Thyroid gland (tissue), 4 donors: ENCODE data around the gene CTSV. TPM values are rescaled to one million over a fixed set of nuclear protein-coding genes. Genes with fewer than 3 reads are reported as not detected.
"Not testable (repeated sequence)": the region's sequence is repeated elsewhere in the genome, so short reads cannot be mapped to it uniquely, and the experiment has no call there.

Source experiments
- DNase-seq, 2 donors: peaks; one replicate each; pipeline ENCODE4 v3.0.0-alpha.2; 2019
- H3K27ac ChIP-seq, 3 donors: fragments of 200-600 bp; sonication (generic); 1 replicate in 2 of 3; 2 replicates in 1 of 3; pipeline ENCODE4 v1.5.1; 2016 to 2019; ENCODE audit warnings: mild to moderate bottlenecking in 1 of 3, moderate library complexity in 1 of 3
- H3K27me3 ChIP-seq: fragments of 200-600 bp; sonication (generic); one replicate; pipeline ENCODE4 v1.5.1; 2019
- H3K36me3 ChIP-seq, 2 donors: fragments of 200-600 bp; sonication (generic); one replicate each; pipeline ENCODE4 v1.5.1; 2016 to 2019
- H3K4me1 ChIP-seq, 2 donors: fragments of 200-600 bp; sonication (generic); one replicate each; pipeline ENCODE4 v1.5.1; 2017 to 2019
- H3K4me3 ChIP-seq, 3 donors: fragments of 200-600 bp; sonication (generic); replicated peaks in 1 of 3; 1 replicate in 2 of 3; 2 replicates in 1 of 3; pipeline ENCODE4 v1.5.1; 2016; ENCODE audit warnings: mild to moderate bottlenecking in 1 of 3
- H3K9me3 ChIP-seq: fragments of 200-600 bp; sonication (generic); one replicate; pipeline ENCODE4 v1.5.1; 2017
- POLR2A ChIP-seq, 2 donors: fragments of 450-650 bp; IDR thresholded peaks; one replicate each; pipeline ENCODE4 v1.6.1; 2017; ENCODE audit warnings: antibody characterized with exemption in 2 of 2, mild to moderate bottlenecking in 2 of 2, moderate library complexity in 1 of 2
- whole genome bisulfite sequencing, 2 donors: methylation state at CpG; one replicate each; pipeline ENCODE4 v1.1.5; 2017; 5-methylcytosine and 5-hydroxymethylcytosine counted together
- intact Hi-C: fragments of 100-400 bp; cut with DNase I; formaldehyde crosslinking; loops from one replicate; pipeline ENCODE4 v1.15.1; 2023
- total RNA-seq, 4 donors: library from RNA; depleted of rRNA; stranded (reverse); fragments of >200 nt; gene quantifications; one replicate each; pipeline ENCODE4 v1.2.3, GENCODE V29; 2016
- TF ChIP-seq, protein P1 (sequence below), 6 experiments: fragments of 200-600 bp in 3 of 6; fragments of 450-650 bp in 3 of 6; sonication (generic) in 3 of 6; IDR thresholded peaks; one replicate each; pipeline ENCODE4 v1.5.1; 2016 to 2019; ENCODE audit warnings: antibody characterized with exemption in 6 of 6, mild to moderate bottlenecking in 2 of 6, inconsistent platforms in 1 of 6, moderate library complexity in 1 of 6

CTSV gene
- total RNA-seq, 4 donors from 2014 or later, result 0.89 to 6.3 (median 2.2) TPM

DNA sequence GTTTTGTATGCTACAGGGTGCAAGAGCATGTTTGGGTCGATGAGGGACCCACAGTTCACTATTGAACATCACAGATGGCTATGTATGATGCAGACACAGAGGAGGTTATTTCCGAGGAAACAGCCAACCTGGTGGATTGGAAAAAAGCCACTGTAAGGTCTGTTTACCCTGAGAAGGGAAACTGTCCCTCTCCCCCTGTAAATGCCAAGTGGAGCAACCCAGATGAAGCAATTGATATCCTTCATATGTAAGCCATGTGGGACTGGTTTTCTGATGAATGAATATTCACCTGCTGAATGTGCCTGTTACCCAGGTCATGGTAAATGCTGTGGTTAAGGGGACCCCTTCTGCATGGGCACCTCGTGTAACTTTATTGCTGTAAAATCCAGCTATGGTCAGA lies 14.8 kb upstream of the CTSV start:
- TF ChIP-seq POLR2A (IDR thresholded peaks at IDR 0.05), result no peak
- TF ChIP-seq, protein P1, sequence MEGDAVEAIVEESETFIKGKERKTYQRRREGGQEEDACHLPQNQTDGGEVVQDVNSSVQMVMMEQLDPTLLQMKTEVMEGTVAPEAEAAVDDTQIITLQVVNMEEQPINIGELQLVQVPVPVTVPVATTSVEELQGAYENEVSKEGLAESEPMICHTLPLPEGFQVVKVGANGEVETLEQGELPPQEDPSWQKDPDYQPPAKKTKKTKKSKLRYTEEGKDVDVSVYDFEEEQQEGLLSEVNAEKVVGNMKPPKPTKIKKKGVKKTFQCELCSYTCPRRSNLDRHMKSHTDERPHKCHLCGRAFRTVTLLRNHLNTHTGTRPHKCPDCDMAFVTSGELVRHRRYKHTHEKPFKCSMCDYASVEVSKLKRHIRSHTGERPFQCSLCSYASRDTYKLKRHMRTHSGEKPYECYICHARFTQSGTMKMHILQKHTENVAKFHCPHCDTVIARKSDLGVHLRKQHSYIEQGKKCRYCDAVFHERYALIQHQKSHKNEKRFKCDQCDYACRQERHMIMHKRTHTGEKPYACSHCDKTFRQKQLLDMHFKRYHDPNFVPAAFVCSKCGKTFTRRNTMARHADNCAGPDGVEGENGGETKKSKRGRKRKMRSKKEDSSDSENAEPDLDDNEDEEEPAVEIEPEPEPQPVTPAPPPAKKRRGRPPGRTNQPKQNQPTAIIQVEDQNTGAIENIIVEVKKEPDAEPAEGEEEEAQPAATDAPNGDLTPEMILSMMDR (IDR thresholded peaks at IDR 0.05), result no peak
- H3K4me3 ChIP-seq, result no peak overlapping the region
- WGBS, 2 donors, result 48 to 64% methylated on average over 3 of the region's 3 CpGs
- no peaks in the 10 kb centered on the region for H3K9me3 ChIP-seq
- no peaks in the 10 kb centered on the region for H3K4me1 ChIP-seq
- no peak overlapping the region for H3K27ac ChIP-seq
- H3K36me3 ChIP-seq, result no peaks in the 10 kb centered on the region
- DNase-seq, result no peak
- intact Hi-C loops, result no loop called here
- H3K27me3 ChIP-seq, result no peaks in the 10 kb centered on the region

DNA sequence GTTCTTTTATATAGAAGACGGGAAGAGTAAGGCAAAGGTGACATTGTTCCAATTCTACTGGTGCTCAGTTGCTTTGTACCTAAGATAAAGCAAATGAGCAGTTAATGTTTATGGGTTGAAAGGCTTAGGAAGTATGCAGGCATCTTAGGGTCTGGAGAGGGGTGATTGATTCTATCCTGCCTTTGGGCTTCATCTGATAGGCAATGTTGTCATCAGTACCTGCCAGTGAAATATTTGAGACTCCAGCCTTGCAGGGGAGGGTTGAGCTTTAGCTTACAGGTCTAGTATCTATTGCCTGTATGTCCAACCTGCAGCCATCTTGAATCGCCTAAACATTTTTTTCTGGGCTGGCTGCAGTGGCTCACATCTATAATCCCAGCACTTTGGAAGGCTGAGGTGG lies 13.8 kb upstream of the CTSV start:
- Histone ChIP-seq H3K27ac (no peak overlapping the region), H3K4me3 (no peak overlapping the region), H3K4me1 (no peaks in the 10 kb centered on the region), H3K27me3 (no peaks in the 10 kb centered on the region), H3K36me3 (no peaks in the 10 kb centered on the region), H3K9me3 (no peaks in the 10 kb centered on the region)
- WGBS, 2 donors, result 69 to 83% methylated on average over 2 of the region's 2 CpGs
- TF ChIP-seq, protein P1 (IDR thresholded peaks at IDR 0.05), result no peak
- no peak for TF ChIP-seq POLR2A (IDR thresholded peaks at IDR 0.05)
- intact Hi-C loops, result no loop called here
- DNase-seq, result no peak

DNA sequence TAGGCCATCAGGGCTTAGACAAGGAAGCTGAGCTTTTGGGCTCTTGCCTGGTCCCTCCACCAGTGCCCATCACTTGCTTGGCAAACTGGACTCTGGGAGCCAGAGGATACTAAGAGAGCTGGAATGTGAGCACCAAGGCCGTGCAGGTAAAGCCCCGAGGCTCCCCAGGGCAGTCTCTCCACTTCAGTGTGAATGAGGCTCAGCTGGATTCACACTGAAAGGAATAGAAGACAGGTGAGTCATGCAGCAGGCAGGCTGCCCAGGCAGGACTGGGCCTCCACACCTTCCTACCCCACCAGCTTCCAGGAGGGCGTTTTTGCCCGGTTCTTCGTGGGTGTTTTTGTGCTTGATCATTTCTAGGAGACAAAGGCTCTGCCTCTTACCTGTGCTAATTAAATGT lies 7.3 kb upstream of the CTSV start:
- TF ChIP-seq POLR2A (IDR thresholded peaks at IDR 0.05), result no peak
- peak overlapping the region in 1 of 3 donors; percentile 19 for H3K27ac ChIP-seq
- WGBS, 2 donors, result 15 to 41% methylated on average over 4 to 5 of the region's 5 CpGs
- no peak overlapping the region for H3K4me3 ChIP-seq
- no peaks in the 10 kb centered on the region for H3K9me3 ChIP-seq
- H3K4me1 ChIP-seq, result no peaks in the 10 kb centered on the region
- intact Hi-C loops, result no loop called here
- peak; percentile 93 to 94 for DNase-seq
- H3K27me3 ChIP-seq, result no peaks in the 10 kb centered on the region
- no peaks in the 10 kb centered on the region for H3K36me3 ChIP-seq

DNA sequence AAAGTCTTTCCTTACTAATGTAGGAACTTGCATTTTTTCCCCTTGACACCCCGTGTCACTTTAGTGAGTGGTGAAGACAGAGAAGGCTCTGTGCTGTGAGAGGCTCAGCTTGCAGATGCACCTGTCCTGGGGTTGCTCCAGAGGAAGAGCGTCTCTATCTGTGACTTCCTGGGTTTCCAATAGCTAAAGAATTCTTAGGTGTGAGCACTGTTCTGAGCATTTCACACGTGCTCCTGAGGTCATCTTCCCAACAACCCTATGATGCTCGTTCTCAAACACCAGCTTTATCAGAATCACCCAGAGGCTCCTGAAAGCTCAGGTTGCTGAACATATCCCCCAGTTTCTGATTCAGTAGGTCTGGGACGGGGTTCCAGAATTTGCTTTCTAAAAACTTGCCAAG lies 6.4 kb upstream of the CTSV start:
- Histone ChIP-seq H3K27ac (no peak overlapping the region), H3K4me1 (no peaks in the 10 kb centered on the region), H3K9me3 (no peaks in the 10 kb centered on the region), H3K36me3 (no peaks in the 10 kb centered on the region), H3K4me3 (no peak overlapping the region), H3K27me3 (no peaks in the 10 kb centered on the region)
- WGBS, 2 donors, result 68 to 81% methylated on average over 5 of the region's 5 CpGs
- DNase-seq, result no peak
- intact Hi-C loops, result no loop called here
- no peak for TF ChIP-seq POLR2A (IDR thresholded peaks at IDR 0.05)
- TF ChIP-seq, protein P1 (IDR thresholded peaks at IDR 0.05), result no peak

DNA sequence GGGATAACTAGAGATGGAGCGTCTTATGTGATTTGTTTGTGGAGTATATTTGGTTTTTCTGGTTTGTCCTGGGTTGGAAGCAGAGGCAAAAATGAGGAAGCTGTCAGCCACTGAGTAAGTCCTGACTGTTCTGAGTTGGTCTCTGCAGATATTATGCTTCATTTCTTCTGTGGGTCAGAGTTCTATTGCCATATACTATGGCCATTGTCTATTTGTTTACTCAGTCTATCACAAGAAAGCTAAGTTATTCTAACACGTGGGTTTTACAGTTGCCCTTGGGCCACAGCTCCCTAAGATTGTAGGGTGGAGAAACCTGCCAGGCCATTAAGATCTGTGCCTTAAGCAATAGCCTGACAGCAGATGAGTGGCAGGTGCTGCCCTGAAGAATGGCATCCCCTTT lies 3.0 kb upstream of the CTSV start:
- WGBS, 2 donors, result 39 to 53% methylated on average over 2 of the region's 2 CpGs
- intact Hi-C loops, result no loop called here
- TF ChIP-seq, protein P1 (IDR thresholded peaks at IDR 0.05), result no peak
- no peak for TF ChIP-seq POLR2A (IDR thresholded peaks at IDR 0.05)
- H3K9me3 ChIP-seq, result no peaks in the 10 kb centered on the region
- peaks cover 0 to 6% of the 10 kb centered on the region in 2 donors for H3K4me1 ChIP-seq
- H3K36me3 ChIP-seq, result no peaks in the 10 kb centered on the region
- no peak overlapping the region for H3K27ac ChIP-seq
- H3K27me3 ChIP-seq, result no peaks in the 10 kb centered on the region
- no peak overlapping the region for H3K4me3 ChIP-seq
- DNase-seq, result no peak

DNA sequence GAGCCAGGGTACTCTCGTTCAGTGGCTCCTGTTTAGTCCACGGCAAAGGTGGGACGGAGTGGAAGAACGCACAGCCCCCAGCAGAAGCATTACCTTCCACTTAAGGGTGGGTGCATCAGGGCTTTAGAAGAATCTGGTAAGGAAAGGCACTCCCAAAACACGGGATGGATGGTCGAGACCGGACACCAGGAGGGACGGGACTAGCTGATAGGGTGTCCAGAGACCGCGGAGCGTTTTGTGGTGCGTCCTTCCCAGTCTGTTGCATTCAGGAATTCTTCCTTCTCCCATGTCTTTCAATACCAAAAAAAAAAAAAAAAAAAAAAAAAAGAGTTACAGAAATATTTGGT lies 545 bp upstream of the CTSV start:
- Histone ChIP-seq H3K36me3 (no peaks in the 10 kb centered on the region), H3K4me1 (peaks cover 0 to 6% of the 10 kb centered on the region in 2 donors), H3K27me3 (no peaks in the 10 kb centered on the region), H3K27ac (peak overlapping the region in 2 of 3 donors; percentile 22 to 29), H3K4me3 (peak overlapping the region; percentile 12 to 48 (median 40)), H3K9me3 (no peaks in the 10 kb centered on the region)
- DNase-seq, result peak; percentile 32 to 39
- WGBS, 2 donors, result 2 to 5% methylated on average over 12 of the region's 12 CpGs
- no peak for TF ChIP-seq POLR2A (IDR thresholded peaks at IDR 0.05)
- TF ChIP-seq, protein P1 (IDR thresholded peaks at IDR 0.05), result no peak
- intact Hi-C loops, result no loop called here

DNA sequence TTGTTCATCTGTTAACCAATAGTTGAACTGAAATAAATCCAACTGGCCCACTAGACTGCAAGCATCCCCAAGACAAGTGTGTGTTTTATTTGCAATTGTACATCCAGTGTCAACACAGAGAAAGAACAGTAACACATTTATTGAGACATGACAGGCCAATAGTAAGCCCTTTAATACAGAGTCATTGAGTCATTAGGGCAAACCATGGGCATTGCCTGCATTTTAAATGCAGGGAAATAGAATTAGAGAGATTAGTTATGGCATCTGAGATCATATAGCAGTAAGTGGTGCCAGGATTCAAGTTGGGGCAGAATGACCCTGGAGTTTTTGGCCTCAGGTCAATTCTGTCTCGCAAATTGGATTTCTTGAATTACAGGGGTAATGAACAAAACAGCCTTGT lies 15.4 kb downstream of the CTSV start:
- H3K27me3 ChIP-seq, H3K36me3 ChIP-seq, intact Hi-C loops, H3K4me3 ChIP-seq, DNase-seq, H3K4me1 ChIP-seq, H3K27ac ChIP-seq, H3K9me3 ChIP-seq: not testable (repeated sequence)
- 92 to 100% methylated on average over 1 of the region's 1 CpG for WGBS, 2 donors
